ENCODE data around the gene MORN5. TPM values are rescaled to one million over a fixed set of nuclear protein-coding genes. Genes with fewer than 3 reads are reported as not detected.

MORN5 gene
- total RNA-seq, result not detected in 2 replicates
- long read RNA-seq, result 0 reads

- TF ChIP-seq CTCF (IDR thresholded peaks at IDR 0.05), result peak; percentile 8
- Mint-ChIP-seq H3K27ac (ENCODE audit: unreplicated experiment) (peak within 1 kb of the TSS; percentile 89), H3K9me3 (ENCODE audit: unreplicated experiment) (peaks cover 9% of the 10 kb centered on the region)
Measured at GRCh38 chr9:122159026-122159924, at the start of gene MORN5, which contains the start of gene NDUFA8. MORN5 (plus strand) TSS chr9:122159908; CDS start chr9:122159973, 65 bp downstream. NDUFA8 (minus strand) TSS chr9:122159779; CDS start chr9:122159677, 102 bp downstream.

GRCh38 chr9:122110100-122110833, 49.4 kb upstream of the MORN5 start:
- Mint-ChIP-seq H3K27me3 (ENCODE audit: unreplicated experiment) (peaks cover 24% of the 10 kb centered on the region), H3K9me3 (ENCODE audit: unreplicated experiment) (no peaks in the 10 kb centered on the region), H3K4me3 (ENCODE audit: unreplicated experiment) (no peak overlapping the region), H3K36me3 (ENCODE audit: unreplicated experiment) (no peaks in the 10 kb centered on the region), H3K27ac (ENCODE audit: unreplicated experiment) (no peak overlapping the region), H3K4me1 (ENCODE audit: unreplicated experiment) (peaks cover 16% of the 10 kb centered on the region)
- TF ChIP-seq CTCF (IDR thresholded peaks at IDR 0.05), result no peak
- no peak for DNase-seq (ENCODE audit: extremely low spot score, unreplicated experiment)

More at GRCh38 chr9:122159026-122159924, at the start of gene MORN5, which contains the start of gene NDUFA8:
- Mint-ChIP-seq H3K4me1 (ENCODE audit: unreplicated experiment) (peaks cover 27% of the 10 kb centered on the region), H3K4me3 (ENCODE audit: unreplicated experiment) (peak within 1 kb of the TSS; percentile 96), H3K27me3 (ENCODE audit: unreplicated experiment) (peaks cover 26% of the 10 kb centered on the region), H3K36me3 (ENCODE audit: unreplicated experiment) (no peaks in the 10 kb centered on the region)
- DNase-seq (ENCODE audit: extremely low spot score, unreplicated experiment), result peak; percentile 99

- no peak for TF ChIP-seq CTCF (IDR thresholded peaks at IDR 0.05)
- no peaks in the 10 kb centered on the region for H3K9me3 Mint-ChIP-seq (ENCODE audit: unreplicated experiment)
- no peak overlapping the region for H3K4me3 Mint-ChIP-seq (ENCODE audit: unreplicated experiment)
- DNase-seq (ENCODE audit: extremely low spot score, unreplicated experiment), result no peak
- H3K27me3 Mint-ChIP-seq (ENCODE audit: unreplicated experiment), result peaks cover 35% of the 10 kb centered on the region
- H3K4me1 Mint-ChIP-seq (ENCODE audit: unreplicated experiment), result peaks cover 11% of the 10 kb centered on the region
- H3K27ac Mint-ChIP-seq (ENCODE audit: unreplicated experiment), result no peak overlapping the region
- no peaks in the 10 kb centered on the region for H3K36me3 Mint-ChIP-seq (ENCODE audit: unreplicated experiment)
Measured at GRCh38 chr9:122111413-122112085, 48.2 kb upstream of the MORN5 start.

GRCh38 chr9:122112238-122112637, 47.5 kb upstream of the MORN5 start:
- Mint-ChIP-seq H3K4me3 (ENCODE audit: unreplicated experiment) (no peak overlapping the region), H3K9me3 (ENCODE audit: unreplicated experiment) (no peaks in the 10 kb centered on the region), H3K27ac (ENCODE audit: unreplicated experiment) (no peak overlapping the region), H3K4me1 (ENCODE audit: unreplicated experiment) (peaks cover 5% of the 10 kb centered on the region), H3K27me3 (ENCODE audit: unreplicated experiment) (peaks cover 35% of the 10 kb centered on the region), H3K36me3 (ENCODE audit: unreplicated experiment) (no peaks in the 10 kb centered on the region)
- no peak for TF ChIP-seq CTCF (IDR thresholded peaks at IDR 0.05)
- DNase-seq (ENCODE audit: extremely low spot score, unreplicated experiment), result no peak

Measured in osteocyte (in vitro differentiated cells).